ENCODE measurements around the gene TMEM176B.

Gene TMEM176B

GRCh38 chr7:150751702-150752101, 48.5 kb downstream of the TMEM176B start:
- DNase-seq (ENCODE audit: low read depth) = no peak

GRCh38 chr7:150748376-150748775, 51.8 kb downstream of the TMEM176B start:
- no peak for DNase-seq (ENCODE audit: low read depth)

- no peak for DNase-seq (ENCODE audit: low read depth)
Measured at GRCh38 chr7:150746921-150747320, 53.2 kb downstream of the TMEM176B start.

- no peak for DNase-seq (ENCODE audit: low read depth)
Measured at GRCh38 chr7:150745876-150746275, 54.3 kb downstream of the TMEM176B start.

- no peak for DNase-seq (ENCODE audit: low read depth)
Measured at GRCh38 chr7:150745086-150745485, 55.1 kb downstream of the TMEM176B start.

GRCh38 chr7:150744041-150744656, 56.0 kb downstream of the TMEM176B start:
- no peak for DNase-seq (ENCODE audit: low read depth)

- no peak for DNase-seq (ENCODE audit: low read depth)
Measured at GRCh38 chr7:150742286-150742968, 57.7 kb downstream of the TMEM176B start.
